Choroid plexus epithelial cell (primary cell): ENCODE measurements around the gene SLC15A4.

Experiments
- DNase-seq: peaks from one replicate; pipeline ENCODE4 v3.0.0-alpha.2; 2010; ENCODE audit warnings: low read depth
- H3K4me3 ChIP-seq: 2 replicates; pipeline ENCODE4 v1.5.1; 2011; ENCODE audit warnings: low read depth, mild to moderate bottlenecking, control low read depth, low read length, moderate library complexity
- TF ChIP-seq, protein P1 (sequence below): conservative IDR thresholded peaks from 2 replicates; pipeline ENCODE4 v1.5.1; 2011; ENCODE audit warnings: low read depth, mild to moderate bottlenecking, control low read depth, inconsistent platforms, low read length, moderate library complexity

The SLC15A4 gene

DNA sequence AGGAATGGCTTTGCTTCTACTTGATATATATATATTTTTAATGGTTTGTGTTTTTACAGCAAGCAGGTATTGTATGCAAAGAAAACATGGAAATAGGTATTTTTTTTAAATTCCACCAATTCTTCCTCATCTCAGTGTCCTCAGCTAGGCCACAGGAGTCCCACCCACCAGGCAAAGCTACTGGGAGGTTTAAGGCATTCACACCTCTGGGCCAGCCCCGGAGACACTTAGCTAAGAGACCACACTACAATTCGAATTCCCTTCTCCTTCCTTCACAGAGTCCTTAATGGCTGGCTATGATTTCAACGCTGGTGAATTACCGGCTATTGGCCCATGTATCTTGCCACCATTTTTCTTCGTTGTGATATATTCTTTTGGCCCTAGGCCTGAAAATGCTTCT, 71.4 kb downstream of the SLC15A4 start:
- no peak overlapping the region for H3K4me3 ChIP-seq
- TF ChIP-seq, protein P1, sequence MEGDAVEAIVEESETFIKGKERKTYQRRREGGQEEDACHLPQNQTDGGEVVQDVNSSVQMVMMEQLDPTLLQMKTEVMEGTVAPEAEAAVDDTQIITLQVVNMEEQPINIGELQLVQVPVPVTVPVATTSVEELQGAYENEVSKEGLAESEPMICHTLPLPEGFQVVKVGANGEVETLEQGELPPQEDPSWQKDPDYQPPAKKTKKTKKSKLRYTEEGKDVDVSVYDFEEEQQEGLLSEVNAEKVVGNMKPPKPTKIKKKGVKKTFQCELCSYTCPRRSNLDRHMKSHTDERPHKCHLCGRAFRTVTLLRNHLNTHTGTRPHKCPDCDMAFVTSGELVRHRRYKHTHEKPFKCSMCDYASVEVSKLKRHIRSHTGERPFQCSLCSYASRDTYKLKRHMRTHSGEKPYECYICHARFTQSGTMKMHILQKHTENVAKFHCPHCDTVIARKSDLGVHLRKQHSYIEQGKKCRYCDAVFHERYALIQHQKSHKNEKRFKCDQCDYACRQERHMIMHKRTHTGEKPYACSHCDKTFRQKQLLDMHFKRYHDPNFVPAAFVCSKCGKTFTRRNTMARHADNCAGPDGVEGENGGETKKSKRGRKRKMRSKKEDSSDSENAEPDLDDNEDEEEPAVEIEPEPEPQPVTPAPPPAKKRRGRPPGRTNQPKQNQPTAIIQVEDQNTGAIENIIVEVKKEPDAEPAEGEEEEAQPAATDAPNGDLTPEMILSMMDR = no peak
- no peak for DNase-seq

DNA sequence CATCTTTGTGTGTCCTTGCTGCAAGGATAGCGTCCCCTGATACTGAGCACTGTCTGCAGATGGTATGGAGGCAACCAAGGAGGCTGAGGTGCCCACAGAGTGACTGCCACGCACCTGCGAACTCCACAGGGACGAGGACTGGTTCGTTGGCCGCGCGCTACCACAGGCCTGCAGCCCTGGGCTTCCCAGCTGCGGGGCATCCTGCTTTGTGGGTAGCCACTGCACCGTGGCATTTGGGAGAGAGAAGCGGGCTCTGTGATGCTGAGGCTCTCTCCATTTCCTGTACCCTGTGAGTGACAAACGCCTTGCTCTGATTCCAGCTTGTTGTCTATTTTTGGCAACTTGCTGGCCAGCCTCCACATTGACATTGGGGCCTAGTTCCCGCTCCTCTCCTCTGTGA, 76.3 kb downstream of the SLC15A4 start:
- TF ChIP-seq, protein P1 = no peak
- H3K4me3 ChIP-seq = no peak overlapping the region
- DNase-seq = no peak

DNA sequence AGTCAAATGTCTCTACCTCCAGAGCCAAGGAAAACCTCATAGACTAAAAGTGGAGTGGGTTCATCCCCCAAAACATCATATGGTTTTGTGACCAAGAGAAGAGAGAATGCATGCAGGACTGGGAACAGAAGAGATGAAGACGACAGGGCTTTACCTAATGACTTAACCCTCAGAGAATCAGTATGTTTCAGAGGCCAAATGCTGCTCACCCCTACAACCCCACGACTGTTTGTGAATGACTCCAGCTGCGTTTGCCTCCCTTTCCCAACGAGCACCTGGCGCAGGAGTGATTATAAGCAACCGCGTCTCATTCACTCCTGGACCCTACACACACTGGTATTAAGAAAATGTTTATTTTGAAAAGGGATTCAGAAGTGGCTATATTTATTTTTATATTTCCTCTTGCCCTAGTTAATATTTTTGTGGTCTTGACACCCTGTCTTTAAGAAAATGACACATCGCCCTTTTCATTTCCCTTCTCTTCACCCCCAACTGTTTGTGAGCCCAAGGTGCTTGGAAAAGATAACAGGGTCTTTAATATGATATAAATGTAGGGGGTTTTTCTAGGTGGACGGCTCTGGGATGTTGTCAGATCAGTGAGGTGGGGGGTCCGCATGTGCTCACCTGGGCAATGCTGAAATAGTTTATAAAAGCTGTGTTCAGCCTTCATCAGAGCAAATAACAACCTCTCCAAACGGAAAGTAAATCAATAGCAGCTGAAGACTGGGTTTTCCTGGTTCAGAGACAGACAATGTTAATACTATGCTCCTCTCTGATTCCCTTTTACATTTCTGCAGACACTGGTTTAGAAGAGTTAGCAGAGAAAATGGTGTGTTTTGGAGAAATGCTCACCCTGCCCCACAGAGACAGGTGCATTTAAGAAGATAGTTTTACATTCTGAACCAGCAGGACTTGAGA, 77.7 kb downstream of the SLC15A4 start:
- TF ChIP-seq, protein P1 = no peak
- DNase-seq = no peak
- no peak overlapping the region for H3K4me3 ChIP-seq

- DNase-seq = no peak
- no peak overlapping the region for H3K4me3 ChIP-seq
- TF ChIP-seq, protein P1 = no peak
Observed at GRCh38 chr12:128743916-128744315, 79.8 kb downstream of the SLC15A4 start.
